Amniotic stem cell (primary cell): ENCODE data around the gene LATS2.
A peak's percentile ranks its signal among the peaks of the same experiment; 100 is the strongest.
"Not testable (repeated sequence)": the region's sequence is repeated elsewhere in the genome, so short reads cannot be mapped to it uniquely, and the experiment has no call there.

Experiments used
- DNase-seq: peaks from one replicate; lab custom pipeline; 2025; lab: John Stamatoyannopoulos, UW

The LATS2 gene

GRCh38 chr13:21075379-21076249 is 14.2 kb upstream of the LATS2 start:
- no peak for DNase-seq

GRCh38 chr13:21075011-21075378 is 13.6 kb upstream of the LATS2 start:
- DNase-seq = no peak

DNA sequence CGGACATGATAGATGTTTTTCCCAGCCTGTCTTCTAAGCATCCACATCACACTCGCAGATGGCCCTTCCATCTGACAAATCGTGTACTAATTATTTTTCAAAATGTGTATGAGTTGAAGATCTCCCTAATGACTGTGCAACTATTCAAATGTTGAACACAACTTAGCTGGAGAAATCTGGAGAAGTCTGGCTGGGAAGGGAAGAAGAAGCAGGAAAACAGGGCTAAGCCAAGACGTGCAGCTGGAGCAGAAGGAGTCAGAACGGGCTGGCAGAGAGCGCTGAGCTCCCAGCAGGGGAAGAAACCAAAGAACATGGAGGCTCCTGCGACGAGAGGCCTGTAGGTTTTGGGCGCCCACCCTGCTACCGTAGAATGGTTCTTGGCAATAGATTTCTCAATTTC is 13.2 kb upstream of the LATS2 start:
- DNase-seq = no peak

DNA sequence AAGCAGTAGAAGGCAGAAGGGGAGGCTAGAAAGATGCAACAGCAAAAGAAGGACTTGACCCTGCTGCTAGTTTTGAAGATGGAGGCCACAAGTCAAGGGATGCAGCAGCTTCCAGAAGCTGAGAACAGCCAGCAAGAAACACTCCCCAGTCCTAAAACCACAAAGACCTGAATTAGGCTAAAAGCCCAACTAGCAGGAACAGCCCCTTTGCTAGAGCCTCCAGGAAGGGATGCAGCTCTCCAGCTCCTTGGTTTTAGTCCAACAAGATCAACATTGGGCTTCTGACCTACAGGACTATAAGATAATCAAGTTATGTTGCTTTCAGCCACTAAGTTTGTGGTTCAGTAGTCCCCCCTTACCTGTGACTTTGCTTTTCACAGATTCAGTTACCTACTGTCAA is 10.5 kb upstream of the LATS2 start:
- DNase-seq = no peak

DNA sequence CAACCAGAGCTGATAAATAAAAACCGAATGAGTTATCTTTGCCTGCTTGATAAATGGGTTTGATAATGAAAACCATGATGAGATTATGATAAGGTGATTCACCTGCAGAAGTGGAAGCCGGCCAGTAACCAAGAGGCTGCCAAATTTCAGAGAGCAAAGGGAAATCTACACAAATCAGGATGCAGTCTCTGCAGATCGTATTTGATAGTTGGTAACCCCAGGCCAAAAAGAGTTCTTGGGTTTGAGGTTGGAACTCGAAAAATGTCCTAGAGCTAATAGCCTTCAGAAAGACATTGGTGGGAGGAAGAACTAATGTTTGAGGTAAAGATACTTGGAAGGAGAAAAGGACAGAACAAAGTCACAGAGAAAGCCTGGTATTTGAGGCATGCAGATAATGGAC is 9.6 kb upstream of the LATS2 start:
- no peak for DNase-seq

- peak; percentile 77 for DNase-seq
These were observed 8.2 kb upstream of the LATS2 start for GRCh38 chr13:21069561-21070004.

DNA sequence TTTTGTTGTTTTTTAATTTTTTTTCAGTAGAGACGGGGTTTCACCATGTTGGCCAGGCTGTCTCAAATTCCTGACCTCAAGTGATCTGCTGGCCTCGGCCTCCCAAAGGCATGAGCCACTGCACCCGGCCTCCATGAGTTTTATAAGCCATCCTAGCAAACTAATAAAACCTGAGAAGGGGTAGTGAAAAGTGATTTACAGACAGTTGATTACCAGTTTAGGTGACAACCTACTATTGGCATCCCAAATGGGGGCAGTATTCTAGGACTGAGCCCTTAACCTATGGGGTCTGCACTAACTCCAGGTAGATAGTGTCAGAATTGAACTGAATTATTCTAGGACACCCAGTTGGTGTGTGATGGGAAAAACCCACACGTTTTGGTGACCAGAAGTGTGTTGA is 6.5 kb upstream of the LATS2 start:
- DNase-seq = no peak

DNA sequence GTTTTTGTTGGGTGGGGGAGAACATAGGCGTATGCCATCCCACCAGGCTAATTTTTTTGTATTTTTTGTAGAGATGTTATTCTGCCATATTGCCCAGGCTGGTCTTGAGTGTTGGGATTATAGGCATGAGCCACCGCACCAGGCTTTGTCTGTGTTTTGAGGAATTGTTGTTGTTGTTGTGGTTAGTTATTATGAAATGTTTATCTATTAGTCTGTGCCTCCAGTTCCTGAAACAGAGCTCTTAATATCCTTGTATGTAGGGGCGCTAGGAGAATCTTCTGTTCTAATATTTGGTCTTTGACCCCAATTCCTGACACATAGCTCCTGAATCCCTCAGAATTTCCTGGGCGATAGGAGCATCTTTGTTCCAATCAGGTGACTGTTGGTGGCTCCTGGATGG is 5.6 kb upstream of the LATS2 start:
- no peak for DNase-seq

DNA sequence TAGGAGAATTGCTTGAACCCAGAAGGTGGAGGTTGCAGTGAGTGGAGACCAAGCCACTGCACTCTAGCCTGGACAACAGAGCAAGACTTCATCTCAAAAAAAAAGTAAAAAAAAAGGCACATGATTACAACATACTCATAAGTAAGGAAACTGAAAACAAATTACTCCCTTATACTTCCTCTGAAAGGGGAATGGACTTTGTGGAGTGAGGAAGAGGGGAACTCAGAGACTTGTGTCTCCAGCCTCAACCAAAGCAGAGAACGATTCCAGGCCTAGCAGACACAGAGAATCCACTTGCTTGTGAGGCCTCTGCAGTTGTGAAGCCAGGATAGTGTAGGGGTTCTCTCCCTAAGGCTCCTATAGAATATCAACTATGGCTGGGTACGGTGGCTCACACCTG is 4.3 kb upstream of the LATS2 start:
- no peak for DNase-seq

DNA sequence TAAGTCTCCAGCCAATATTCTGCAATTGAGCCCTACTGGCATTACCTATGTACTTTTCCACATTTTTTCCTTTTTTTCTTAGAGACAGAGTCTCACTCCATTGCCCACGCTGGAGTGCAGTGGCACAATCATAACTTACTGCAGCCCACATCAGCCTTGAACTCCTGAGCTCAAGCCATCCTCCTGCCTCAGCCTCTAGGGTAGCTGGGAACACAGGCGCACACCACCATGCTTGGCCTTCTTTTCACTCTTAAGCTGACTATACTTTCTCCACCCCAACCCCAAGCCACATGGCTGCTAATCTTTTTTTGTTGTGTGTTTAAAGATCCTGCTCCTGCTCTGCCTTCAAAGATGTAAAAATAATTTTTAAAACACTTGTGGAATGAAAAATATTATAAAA is 1.6 kb upstream of the LATS2 start:
- DNase-seq = no peak

GRCh38 chr13:21060338-21061028 is 903 bp downstream of the LATS2 start:
- DNase-seq = no peak

DNA sequence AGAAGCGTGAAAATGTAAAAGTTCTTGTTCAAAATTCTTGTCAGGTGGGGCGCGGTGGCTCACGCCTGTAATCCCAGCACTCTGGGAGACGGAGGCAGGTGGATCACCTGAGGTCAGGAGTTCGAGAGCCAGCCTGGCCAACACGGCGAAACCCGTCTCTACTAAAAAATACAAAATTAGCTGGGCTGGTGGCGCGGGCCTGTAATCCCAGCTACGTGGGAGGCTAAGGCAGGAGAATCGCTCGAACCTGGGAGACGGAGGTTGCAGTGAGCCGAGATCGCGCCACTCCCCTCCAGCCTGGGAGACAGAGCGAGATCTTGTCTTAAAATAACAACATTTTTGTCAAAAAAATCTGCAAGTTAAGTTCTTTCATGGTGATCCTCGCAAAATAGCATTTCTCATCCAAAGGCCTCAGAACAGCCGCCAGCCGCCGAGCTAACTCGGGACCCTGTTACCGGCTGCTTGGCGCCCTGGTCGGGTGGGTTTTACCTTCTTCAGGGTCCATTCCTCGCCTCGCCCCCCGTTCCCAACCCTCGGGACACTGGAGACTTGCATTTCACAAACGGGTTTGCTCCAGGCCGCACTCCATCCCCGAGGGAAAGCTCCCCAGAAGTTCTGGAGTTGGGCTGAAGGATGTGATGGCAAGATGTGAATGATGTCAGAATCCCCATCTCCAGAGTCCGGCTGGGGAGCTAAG is 1.6 kb downstream of the LATS2 start:
- no peak for DNase-seq

DNA sequence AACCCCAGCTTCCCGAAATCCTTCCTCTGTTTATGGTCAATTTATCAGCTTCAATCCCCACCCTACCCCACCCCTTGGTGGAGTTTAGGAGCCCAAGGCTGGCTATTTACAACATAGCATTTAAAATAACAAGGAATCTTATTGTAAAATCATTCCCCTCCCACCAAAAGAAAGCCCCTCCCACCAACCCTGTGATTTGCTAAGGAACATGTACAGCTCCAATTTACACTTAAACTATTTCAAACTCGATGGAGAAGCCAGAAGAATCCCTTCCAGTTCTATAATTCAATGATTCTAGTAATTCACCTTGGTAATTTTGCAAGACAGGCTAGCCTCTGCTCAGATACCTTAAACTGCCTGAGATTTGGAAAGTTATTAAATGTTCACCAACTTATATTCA is 3.0 kb downstream of the LATS2 start:
- DNase-seq = no peak

DNA sequence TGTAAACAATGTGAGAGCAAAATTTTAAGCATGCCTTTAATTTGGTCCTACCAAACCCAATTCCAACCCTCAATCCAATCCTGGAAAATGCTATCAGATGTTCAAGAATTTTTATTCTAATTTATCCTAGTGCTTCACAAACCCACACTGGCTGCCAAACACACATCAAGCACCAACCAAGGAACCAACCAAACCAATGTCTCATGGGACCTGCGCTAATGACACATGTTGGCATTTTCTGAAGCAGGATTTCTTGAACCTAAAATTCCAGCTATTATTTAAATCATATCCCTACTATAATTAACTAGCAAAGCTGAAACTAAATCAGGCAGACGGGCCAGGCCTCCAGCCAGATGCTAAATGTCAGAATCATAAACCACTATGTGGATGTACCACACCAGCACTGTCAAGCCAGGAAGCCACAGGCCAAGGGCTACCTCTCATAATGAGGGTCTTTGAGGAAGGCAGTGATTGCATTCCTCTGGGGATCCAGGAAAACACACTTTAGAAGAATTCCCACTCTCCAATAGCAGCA is 5.8 kb downstream of the LATS2 start:
- no peak for DNase-seq

DNA sequence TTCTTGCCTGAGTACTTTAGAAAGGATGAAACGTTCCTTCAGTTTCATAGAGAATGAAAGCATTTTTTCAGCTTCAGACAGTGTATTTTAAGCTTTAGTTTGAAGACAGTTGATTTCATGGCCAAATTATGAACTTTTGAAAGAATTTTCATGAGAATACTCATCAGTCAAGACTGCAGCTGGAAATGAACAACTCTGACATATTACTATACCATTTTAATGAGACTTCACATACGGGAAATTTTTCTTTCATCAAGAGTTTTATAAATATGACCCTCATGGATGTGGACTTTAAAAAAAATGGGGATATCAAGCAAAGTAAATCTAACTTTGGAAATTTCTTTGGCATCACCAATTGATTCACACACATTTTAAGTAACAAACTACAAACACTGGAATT is 6.4 kb downstream of the LATS2 start:
- DNase-seq = no peak

GRCh38 chr13:21054313-21054712 is 7.1 kb downstream of the LATS2 start:
- DNase-seq = no peak

- no peak for DNase-seq
These were observed 8.2 kb downstream of the LATS2 start for GRCh38 chr13:21053231-21053630.

GRCh38 chr13:21051675-21052074 is 9.7 kb downstream of the LATS2 start:
- no peak for DNase-seq

- no peak for DNase-seq
These were observed 10.8 kb downstream of the LATS2 start for GRCh38 chr13:21050288-21051197.

DNA sequence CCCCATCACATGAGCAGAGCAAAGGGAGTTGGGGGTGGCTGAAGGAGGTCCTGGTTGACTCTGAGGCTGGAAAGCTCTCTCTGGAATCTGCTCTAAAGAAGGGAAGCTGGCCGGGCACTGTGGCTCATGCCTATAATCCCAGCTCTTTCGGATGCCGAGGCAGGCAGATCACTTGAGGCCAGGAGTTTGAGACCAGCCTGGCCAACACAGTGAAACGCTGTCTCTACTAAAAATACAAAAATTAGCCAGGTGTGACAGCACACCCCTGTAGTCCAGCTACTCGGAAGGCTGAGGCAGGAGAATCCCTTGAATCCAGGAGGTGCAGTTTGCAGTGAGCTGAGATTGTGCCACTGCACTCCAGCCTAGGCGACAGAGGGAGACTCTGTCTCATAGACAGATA is 11.7 kb downstream of the LATS2 start:
- not testable (repeated sequence) for DNase-seq

- DNase-seq = no peak
These were observed 12.3 kb downstream of the LATS2 start for GRCh38 chr13:21048901-21049698.
